T-helper 22 cell (primary cell): ENCODE measurements around the gene PLD3.
A peak's percentile ranks its signal among the peaks of the same experiment; 100 is the strongest.

Experiments
- DNase-seq: peaks from one replicate; pipeline ENCODE4 v3.0.0-alpha.2; 2020; ENCODE audit warnings: low read depth

PLD3 gene, protein sequence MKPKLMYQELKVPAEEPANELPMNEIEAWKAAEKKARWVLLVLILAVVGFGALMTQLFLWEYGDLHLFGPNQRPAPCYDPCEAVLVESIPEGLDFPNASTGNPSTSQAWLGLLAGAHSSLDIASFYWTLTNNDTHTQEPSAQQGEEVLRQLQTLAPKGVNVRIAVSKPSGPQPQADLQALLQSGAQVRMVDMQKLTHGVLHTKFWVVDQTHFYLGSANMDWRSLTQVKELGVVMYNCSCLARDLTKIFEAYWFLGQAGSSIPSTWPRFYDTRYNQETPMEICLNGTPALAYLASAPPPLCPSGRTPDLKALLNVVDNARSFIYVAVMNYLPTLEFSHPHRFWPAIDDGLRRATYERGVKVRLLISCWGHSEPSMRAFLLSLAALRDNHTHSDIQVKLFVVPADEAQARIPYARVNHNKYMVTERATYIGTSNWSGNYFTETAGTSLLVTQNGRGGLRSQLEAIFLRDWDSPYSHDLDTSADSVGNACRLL

DNA sequence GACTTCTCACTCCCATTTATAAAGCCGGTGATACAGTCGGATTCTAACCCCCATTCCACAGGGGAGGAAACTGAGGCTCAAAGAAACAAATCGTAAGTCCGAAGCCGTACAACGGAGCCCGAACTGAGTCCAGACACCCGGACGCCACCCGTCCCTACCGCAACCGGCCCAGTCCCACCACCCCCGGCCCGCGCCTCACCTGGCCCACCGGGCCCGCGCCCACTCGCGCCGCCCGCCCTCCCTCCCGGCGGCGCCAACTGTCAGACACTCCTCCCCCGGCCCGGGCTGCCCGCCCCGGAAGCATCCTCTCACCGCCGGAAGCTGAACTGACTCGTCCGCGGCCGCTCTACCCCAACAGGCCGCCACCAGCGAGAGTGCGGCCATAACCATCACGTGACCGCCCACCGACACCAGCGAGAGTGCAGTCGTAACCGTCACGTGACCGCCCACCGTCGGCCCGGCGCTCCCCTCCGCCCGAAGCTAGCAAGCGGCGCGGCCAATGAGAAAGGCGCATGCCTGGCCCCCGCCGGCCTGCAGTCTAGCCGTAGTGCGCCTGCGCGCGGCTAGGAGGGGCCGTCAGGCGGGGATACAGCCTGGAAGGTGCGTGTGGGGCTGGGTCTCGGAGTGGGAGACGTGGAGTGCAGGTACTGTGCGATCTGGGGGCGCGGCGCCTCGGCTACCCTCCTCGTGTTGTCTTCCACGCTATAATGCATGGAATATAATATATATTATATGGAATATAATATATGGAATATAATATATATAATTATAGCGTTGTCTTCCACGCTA is at the start of gene PLD3, which contains the start of gene C19orf47:
Gene PLD3, plus strand, starts transcription at position 571 of the 789 bp plus-strand sequence. CDS start 17,789 bp downstream, outside the sequence.
Gene C19orf47, minus strand, starts transcription at position 273 of the 789 bp plus-strand sequence. CDS start 6,540 bp downstream, outside the sequence.
- DNase-seq: peak; percentile 100

- no peak for DNase-seq
Measured at GRCh38 chr19:40300668-40301067, 47.8 kb upstream of the PLD3 start.

DNA sequence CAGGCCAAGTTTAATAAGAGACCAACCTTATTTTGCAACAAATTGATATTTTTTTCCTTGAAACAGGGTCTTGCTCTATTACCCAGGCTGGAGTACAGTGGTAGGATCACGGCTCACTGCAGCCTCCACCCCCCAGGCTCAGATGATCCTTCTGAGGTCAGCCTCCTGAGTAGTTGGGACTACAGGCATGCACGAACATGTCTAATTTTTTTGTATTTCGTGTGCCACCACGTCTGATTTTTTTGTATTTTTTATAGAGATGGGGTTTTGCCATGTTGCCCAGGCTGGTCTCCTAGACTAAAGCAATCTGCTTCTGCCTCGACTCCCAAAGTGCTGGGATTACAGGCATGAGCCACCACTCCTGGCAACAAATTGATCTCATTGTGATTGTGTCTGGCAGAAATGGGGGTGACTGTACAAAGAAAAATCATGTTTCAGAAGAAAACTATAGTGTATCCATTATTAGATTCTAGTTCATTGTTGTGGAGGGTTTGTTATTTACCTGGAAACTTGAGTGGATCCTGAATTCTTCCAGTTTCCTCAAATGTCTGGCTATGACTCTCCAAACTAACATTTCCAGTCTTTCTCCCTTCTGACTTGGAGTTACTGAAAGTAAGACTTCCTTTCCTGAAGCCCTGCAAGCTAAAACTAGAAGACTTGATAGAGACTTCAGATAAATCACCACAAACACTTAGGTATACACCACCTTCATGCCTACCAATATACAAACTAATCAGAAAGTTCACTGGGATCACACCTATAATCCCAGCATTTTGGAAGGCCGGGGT is 46.1 kb upstream of the PLD3 start:
- no peak for DNase-seq

GRCh38 chr19:40303765-40304164 is 44.7 kb upstream of the PLD3 start:
- DNase-seq: no peak

DNA sequence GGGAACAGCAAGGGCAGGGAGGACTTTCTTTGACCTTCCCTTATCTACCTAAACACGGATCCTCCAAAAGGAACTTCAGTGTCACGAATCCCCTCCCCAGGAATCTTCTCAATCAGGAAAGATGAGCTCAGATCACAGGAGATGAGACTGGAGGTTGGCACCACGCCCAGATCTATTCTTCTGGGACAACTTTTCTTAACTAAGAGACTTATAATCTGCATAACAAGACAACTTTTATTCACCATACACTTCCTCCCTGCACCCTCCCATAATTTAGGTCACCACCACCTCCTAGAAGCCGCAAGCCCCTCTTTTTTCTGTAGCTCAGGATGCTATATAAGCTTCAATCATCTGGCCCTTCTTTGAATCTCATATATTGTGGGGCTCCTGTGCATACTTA is 44.2 kb upstream of the PLD3 start:
- no peak for DNase-seq

DNA sequence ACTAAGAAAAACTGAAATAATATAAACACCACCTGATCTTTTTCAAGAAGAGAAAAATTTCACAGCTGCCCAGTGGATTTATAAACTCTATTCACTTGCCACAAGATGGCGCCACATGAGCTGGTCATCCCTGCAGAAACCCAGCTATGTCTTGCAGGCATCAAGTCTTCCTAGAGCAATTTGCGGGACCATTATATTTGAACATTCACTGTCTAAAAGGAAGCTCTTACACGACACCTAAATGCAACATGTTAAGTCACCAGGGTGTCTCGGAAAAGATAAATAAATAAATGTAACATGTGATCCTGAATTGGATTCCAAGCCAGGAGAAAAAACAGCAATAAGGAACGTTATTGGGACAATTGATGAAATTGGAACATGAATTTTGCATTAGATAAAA is 43.1 kb upstream of the PLD3 start:
- DNase-seq: peak; percentile 33

DNA sequence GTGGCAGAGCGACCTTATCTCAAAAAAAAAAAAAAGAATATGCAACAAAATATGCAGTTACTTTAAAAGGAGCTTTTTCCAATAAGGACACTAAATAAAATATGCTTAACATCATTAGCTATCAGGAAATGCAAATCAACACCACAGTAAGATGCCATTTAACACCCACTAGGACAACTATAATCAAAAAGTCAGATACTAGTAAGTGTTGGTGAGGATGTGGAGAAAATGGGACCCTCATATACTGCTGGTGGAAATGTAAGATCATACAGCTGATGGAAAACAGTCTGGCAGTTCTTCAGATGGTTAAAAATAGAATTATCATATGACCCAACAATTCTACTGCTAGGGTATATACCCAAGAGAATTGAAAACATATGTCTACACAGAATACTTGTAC is 38.8 kb upstream of the PLD3 start:
- DNase-seq: no peak

DNA sequence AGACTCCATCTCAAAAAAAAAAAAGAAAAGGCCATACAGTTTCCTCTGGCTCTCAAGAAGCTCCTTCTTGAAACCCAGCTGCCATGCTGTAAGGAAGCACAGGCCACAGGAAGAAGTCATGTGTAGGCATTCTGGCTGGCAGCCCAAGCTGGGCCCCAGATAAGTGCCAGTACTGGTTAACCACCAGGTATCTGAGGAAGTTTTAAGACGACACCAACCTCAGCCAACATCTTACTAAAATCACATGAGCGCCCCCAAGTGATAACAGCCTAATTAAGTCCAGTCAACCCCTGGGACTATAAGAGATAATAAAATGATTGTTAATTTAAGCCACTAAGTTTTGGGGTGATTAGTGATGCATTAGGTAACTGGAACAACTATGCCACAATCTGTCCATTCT is 36.0 kb upstream of the PLD3 start:
- DNase-seq: no peak

DNA sequence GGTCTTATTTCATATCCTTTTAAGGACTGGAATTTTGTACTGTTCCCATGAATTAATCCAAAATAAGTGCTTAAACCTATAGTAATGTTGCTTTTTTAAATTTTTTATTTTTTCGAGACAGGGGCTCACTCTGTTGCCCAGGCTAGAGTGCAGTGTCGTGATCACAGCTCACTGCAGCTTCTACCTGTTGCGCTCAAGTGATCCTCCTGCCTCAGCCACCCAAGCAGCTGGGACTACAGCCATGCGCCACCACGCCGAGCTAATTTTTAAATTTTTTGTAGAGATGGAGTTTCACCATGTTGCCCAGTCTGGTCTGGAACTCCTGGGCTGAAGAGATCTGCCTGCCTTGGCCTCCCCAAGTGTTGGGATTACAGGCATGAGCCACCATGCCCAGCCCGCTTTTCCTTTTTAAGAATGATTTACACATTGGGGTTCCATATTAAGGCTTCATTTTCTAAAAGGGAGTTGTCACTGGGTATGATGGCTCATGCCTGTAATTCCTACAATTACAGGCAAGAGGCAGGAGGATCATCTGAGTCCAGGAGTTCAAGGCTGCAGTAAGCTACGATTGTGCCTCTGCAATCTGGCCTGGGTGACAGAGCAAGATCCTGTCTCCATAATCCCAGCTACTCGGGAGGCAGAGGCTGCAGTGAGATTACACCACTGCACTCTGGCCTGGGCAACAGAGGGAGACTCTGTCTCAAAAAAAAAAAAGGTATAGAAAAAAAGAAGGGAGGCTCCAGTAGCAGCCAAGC is 35.1 kb upstream of the PLD3 start:
- no peak for DNase-seq

GRCh38 chr19:40314656-40315055 is 33.8 kb upstream of the PLD3 start:
- DNase-seq: no peak

DNA sequence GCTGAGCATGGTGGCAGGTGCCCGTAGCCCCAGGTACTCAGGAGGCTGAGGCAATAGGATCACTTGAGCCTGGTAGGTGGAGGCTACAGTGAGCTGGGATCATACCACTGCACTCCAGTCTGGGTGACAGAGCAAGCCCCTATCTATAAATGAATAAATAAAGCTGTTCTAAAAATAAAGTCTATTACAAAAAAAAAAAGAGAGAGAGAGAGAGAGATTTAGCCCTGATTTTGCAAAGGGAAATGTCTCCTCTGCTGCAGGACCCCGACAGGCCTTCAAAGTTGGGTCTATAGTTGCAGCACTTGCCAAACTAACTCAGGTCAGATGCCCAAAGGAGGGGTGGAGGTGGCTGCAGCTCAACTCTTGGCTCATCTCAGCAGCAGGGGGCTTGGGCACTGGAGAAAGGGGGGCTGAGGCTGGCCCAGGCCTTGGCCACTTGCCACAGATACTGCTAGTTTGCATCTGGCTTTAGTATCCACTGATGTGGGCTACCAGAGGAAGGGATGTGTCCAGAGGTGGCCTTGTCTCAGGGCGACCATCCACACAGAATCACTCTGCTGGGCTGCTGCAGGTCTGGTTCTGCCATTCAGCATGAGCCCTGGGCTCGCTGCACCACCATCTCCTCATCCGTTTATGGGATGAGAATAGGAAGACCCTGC is 32.6 kb upstream of the PLD3 start:
- DNase-seq: no peak

GRCh38 chr19:40317338-40317737 is 31.2 kb upstream of the PLD3 start:
- no peak for DNase-seq

- DNase-seq: no peak
Measured at GRCh38 chr19:40320558-40320935, 27.9 kb upstream of the PLD3 start.

DNA sequence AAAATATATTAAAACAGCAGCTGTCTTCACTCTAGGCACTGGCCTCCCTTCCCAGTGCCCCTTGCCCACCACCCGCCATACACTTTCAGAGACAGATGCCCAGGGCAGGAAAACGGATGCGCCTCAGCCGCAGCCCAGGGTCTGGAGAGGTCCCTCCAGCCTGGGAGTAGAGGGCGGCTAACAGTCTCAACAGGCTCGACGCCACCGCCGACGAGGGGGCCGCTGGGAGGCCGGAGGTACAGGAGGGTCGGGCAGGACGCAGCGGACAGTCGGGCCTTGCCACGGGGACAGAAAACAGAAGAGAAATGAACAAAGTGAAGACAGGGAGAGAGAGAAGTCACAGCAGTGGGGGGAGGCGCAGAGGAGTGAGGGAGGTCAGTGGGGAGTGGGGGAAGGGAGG is 27.4 kb upstream of the PLD3 start:
- DNase-seq: no peak

- DNase-seq: no peak
Measured at GRCh38 chr19:40321566-40322270, 26.8 kb upstream of the PLD3 start.

- no peak for DNase-seq
Measured at GRCh38 chr19:40322271-40322610, 26.3 kb upstream of the PLD3 start.

GRCh38 chr19:40322951-40323615 is 25.4 kb upstream of the PLD3 start:
- DNase-seq: no peak

DNA sequence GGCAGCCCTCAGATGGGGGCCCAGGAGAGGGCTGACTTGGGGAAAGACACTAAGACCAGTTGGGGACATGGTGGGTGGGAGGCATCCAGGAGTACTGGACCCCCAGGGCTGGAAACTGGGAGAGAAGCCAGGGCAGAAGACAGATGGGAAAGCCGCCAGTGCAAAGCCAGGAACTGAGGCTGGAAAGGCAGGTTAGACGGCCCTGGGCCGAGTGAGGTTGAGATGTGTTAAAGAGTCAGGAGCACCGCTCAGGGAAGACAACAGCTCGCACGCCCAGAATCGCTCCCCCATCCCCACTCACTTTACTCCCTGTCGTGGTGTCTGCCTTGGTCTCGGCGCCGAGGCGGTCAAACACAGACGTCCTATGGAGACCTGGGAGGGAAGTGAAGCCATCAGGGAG is 24.8 kb upstream of the PLD3 start:
- DNase-seq: no peak

GRCh38 chr19:40326201-40326600 is 22.3 kb upstream of the PLD3 start:
- DNase-seq: no peak

DNA sequence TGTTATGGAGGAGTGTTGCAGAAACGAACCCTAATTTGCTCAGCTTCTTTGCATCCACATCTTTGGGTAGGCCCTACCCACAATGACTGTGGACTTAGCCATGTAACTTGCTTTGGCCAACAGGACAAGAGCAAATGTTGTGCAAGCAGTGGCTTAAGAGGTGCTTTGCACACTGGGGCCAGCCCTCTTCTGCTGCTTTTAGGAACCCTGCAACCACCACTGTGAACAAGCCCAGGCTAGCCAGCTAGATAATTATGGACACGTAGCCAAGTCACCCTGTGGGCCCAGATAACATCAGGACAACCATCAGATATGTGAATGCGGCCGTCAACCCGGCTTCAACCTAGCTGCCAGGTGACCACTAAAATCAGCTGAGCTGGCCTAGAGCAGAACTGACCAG is 17.4 kb upstream of the PLD3 start:
- DNase-seq: no peak
